Kidney (tissue), 14 donors: Measurements from ENCODE around the gene GOLGA6A. TPM values are rescaled to one million over a fixed set of nuclear protein-coding genes. Genes with fewer than 3 reads are reported as not detected.

Experiments
- DNase-seq, 5 donors: peaks; one replicate each; pipeline ENCODE4 v3.0.0-alpha.2; 2013 to 2020
- FAIRE-seq: peaks from 2 replicates; lab custom pipeline; 2012; peaks lifted over from hg19 to GRCh38; lab: Jason Lieb, UNC
- H3K27ac ChIP-seq, 2 donors: one replicate each; pipeline ENCODE4 v1.7.0; 2013; ENCODE audit warnings: low read depth in 2 of 2, low read length in 2 of 2, inconsistent platforms in 1 of 2
- H3K27me3 ChIP-seq: one replicate; pipeline ENCODE4 v1.7.1; 2013; ENCODE audit warnings: low read length, inconsistent platforms; ENCODE audit not compliant: control insufficient read depth, insufficient read depth
- H3K36me3 ChIP-seq, 3 donors: one replicate each; pipeline versions ENCODE4 v1.7.0 to v1.7.1; 2013; ENCODE audit warnings: low read length in 3 of 3, control low read depth in 1 of 3, inconsistent platforms in 1 of 3; ENCODE audit not compliant: insufficient read depth in 3 of 3, control insufficient read depth in 2 of 3
- H3K4me1 ChIP-seq, 3 donors: one replicate each; pipeline versions ENCODE4 v1.7.0 to v1.7.1; 2013; ENCODE audit warnings: low read length in 3 of 3, inconsistent platforms in 1 of 3, low read depth in 1 of 3; ENCODE audit not compliant: control insufficient read depth in 2 of 3, insufficient read depth in 2 of 3
- H3K4me3 ChIP-seq, 3 donors: one replicate each; pipeline versions ENCODE4 v1.7.0 to v1.8.1; 2013; ENCODE audit warnings: low read length in 3 of 3, control low read depth in 1 of 3, inconsistent platforms in 1 of 3
- H3K9ac ChIP-seq, 3 donors: one replicate each; pipeline versions ENCODE4 v1.7.0 to v1.7.1; 2013; ENCODE audit warnings: low read length in 3 of 3, control low read depth in 1 of 3, inconsistent platforms in 1 of 3
- H3K9me3 ChIP-seq, 3 donors: one replicate each; pipeline versions ENCODE4 v1.7.0 to v1.7.1; 2013; ENCODE audit warnings: low read length in 3 of 3, control low read depth in 1 of 3, inconsistent platforms in 1 of 3; ENCODE audit not compliant: control insufficient read depth in 2 of 3, insufficient read depth in 1 of 3
- CTCF ChIP-seq: IDR thresholded peaks from 3 replicates; pipeline ENCODE4 v1.5.1; 2012; ENCODE audit warnings: mild to moderate bottlenecking, moderate library complexity, borderline replicate concordance; ENCODE audit not compliant: insufficient read depth; ENCODE audit errors: extremely low read depth
- intact Hi-C: fragments of 100-400 bp; cut with DNase I; formaldehyde crosslinking; loops from one replicate; pipeline ENCODE4 v1.11.1; 2022
- polyA plus RNA-seq: library from polyadenylated mRNA; stranded (reverse); fragments of 350-450 nt; fragmentation: Illumina TruSeq; extraction: RNeasy Lipid Tissue Mini Kit (QIAGEN cat#74804); gene quantifications from one replicate; pipeline ENCODE4 v1.2.3, GENCODE V29; 2014; ENCODE audit warnings: low read depth, low replicate concordance; ENCODE audit not compliant: insufficient read depth
- total RNA-seq: library from RNA; stranded (reverse); fragmentation: NEBNext Ultra II Directional; extraction: Animal tissue kit (Norgen Biotek cat#: 25700); gene quantifications from one replicate; pipeline ENCODE4 v1.2.1, GENCODE V29; 2021
- donor health status: control.
- donor health status: control.
- donor health status: control.
- donor health status: control.
- donor health status: control.
- donor health status: DM: yes; HTN: yes; CAD: no.
- donor health status: Normal renal cell carcinoma (clear cell type).

The GOLGA6A gene
- total and polyA plus RNA-seq, 2 donors from 2014 or later = 0.06 TPM; not detected in 1

GRCh38 chr15:74032046-74032445 lies 50.3 kb downstream of the GOLGA6A start:
- Histone ChIP-seq H3K27me3 (no peaks in the 10 kb centered on the region), H3K4me1 (peaks cover 0 to 5% (median 0%) of the 10 kb centered on the region in 3 donors), H3K9ac (no peak overlapping the region), H3K27ac (no peak overlapping the region), H3K36me3 (peaks cover 0 to 29% (median 24%) of the 10 kb centered on the region in 3 donors), H3K9me3 (no peaks in the 10 kb centered on the region), H3K4me3 (no peak overlapping the region)
- FAIRE-seq (no peak), DNase-seq (no peak)
- TF ChIP-seq CTCF = no peak
- intact Hi-C loops = no loop called here

- no peak overlapping the region for H3K9ac ChIP-seq
- H3K27ac ChIP-seq = no peak overlapping the region
- H3K36me3 ChIP-seq = peaks cover 2 to 41% (median 19%) of the 10 kb centered on the region in 3 donors
- DNase-seq (no peak), FAIRE-seq (no peak)
- H3K27me3 ChIP-seq = no peaks in the 10 kb centered on the region
- H3K4me1 ChIP-seq = peaks cover 0 to 9% (median 0%) of the 10 kb centered on the region in 3 donors
- TF ChIP-seq CTCF = no peak
- no peaks in the 10 kb centered on the region for H3K9me3 ChIP-seq
- intact Hi-C loops = no loop called here
- H3K4me3 ChIP-seq = no peak overlapping the region
Measured at GRCh38 chr15:74028646-74029045, 53.7 kb downstream of the GOLGA6A start.

DNA sequence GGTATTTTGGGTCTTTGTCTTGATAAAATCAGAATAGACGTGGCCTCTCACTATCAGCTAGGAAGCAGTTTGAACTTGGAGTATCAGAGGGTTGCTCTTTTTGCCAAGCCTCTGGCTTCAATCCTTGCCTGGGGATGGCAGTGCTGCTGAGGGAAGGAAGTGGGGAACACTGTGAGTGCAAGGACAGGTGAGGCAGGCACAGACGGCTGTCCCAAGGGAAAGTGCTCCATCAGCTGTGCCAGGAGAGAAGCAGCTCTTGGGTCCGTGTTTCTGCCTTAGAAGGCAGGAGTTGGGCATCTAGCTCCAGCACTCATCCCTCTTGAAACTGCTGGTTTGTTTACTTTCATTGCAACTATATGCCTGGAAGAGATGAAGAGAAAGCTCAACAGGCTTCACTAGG lies 54.7 kb downstream of the GOLGA6A start:
- H3K4me3 ChIP-seq = no peak overlapping the region
- no peak for DNase-seq
- H3K27ac ChIP-seq = no peak overlapping the region
- intact Hi-C loops = no loop called here
- no peak for FAIRE-seq
- TF ChIP-seq CTCF = no peak
- H3K9me3 ChIP-seq = no peaks in the 10 kb centered on the region
- H3K27me3 ChIP-seq = no peaks in the 10 kb centered on the region
- peaks cover 2 to 51% (median 19%) of the 10 kb centered on the region in 3 donors for H3K36me3 ChIP-seq
- H3K9ac ChIP-seq = no peak overlapping the region
- H3K4me1 ChIP-seq = peaks cover 0 to 9% (median 0%) of the 10 kb centered on the region in 3 donors

DNA sequence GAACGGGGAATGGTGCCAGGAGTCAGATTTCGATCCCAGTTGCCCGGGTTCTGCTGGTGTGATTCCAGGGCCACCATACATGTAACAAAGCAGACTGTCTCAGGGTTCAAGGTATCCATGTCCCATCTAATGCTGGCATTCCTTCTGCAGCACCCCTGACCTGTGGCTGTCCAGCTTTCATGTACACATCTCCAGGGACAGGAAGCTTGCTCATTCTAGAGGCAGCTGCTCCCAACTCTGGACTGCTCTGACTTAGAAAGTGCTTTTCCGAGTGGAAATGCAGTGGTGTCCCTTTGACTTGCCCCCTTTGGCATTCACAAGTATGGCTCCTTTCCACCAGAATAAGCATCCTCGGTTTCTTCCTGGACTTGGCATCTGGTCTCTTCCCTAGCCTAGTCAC lies 56.9 kb downstream of the GOLGA6A start:
- peaks cover 2 to 46% (median 19%) of the 10 kb centered on the region in 3 donors for H3K36me3 ChIP-seq
- H3K27ac ChIP-seq = no peak overlapping the region
- FAIRE-seq = no peak
- H3K4me1 ChIP-seq = peaks cover 0 to 9% (median 0%) of the 10 kb centered on the region in 3 donors
- H3K9ac ChIP-seq = no peak overlapping the region
- intact Hi-C loops = no loop called here
- no peak overlapping the region for H3K4me3 ChIP-seq
- H3K9me3 ChIP-seq = no peaks in the 10 kb centered on the region
- no peaks in the 10 kb centered on the region for H3K27me3 ChIP-seq
- no peak for DNase-seq
- no peak for TF ChIP-seq CTCF
